ENCODE measurements around the gene NDUFS7.

The NDUFS7 gene

DNA sequence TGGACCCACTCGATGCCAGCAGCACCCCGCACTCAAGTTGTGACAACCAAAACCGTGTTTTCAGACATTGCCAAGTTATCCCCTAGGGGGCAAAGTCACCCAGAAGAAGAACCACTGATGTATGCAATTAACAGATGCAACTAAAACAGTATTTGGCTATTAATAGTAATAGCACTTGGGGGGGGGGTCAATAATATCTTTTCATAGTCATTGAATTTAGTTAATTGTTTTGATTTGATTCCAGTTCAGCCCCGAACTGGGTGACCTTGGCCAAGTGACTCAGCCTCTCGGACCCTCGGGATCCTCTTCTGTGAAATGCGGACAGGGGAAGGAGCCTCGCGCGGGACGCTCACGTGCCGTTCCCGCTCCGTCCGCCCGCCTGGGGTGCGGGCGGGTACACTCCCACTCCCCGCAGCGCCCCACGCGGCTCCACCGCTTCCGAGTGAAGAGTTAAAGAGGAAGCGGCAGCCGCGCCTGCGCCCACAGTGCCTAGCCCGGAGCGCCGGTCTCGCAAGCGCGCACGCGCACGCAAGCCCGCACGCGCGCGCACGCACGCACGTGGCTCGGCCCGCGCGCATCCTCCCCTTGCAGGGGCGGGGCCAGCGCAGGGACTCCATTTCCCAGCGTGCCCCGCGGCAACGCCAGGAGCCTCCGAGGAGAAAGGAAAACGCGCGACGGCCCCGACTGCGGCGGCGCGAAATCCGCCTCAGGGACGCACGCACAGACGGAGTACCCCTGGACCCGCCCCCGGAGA is 23.2 kb downstream of the NDUFS7 start:
- peak; percentile 89 for TF ChIP-seq ZBTB7A (IDR thresholded peaks at IDR 0.05; ENCODE audit: low read depth)
- TF ChIP-seq, protein P1, sequence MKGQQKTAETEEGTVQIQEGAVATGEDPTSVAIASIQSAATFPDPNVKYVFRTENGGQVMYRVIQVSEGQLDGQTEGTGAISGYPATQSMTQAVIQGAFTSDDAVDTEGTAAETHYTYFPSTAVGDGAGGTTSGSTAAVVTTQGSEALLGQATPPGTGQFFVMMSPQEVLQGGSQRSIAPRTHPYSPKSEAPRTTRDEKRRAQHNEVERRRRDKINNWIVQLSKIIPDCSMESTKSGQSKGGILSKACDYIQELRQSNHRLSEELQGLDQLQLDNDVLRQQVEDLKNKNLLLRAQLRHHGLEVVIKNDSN (IDR thresholded peaks at IDR 0.05), result peak; percentile 90
- TF ChIP-seq TCF12 (IDR thresholded peaks at IDR 0.05; ENCODE audit: low read depth), result peak; percentile 0; the same call in 1 of the 2 replicates
- TF ChIP-seq CREB1 (IDR thresholded peaks at IDR 0.05; ENCODE audit: low read depth), result no peak
- no peak for TF ChIP-seq RAD21 (IDR thresholded peaks at IDR 0.05; ENCODE audit: low read depth)
- TF ChIP-seq TEAD4 (IDR thresholded peaks at IDR 0.05), result no peak
- 0 out of 2 replicates have a peak, but pooled peaks have one; percentile 28 for TF ChIP-seq NFIC (IDR thresholded peaks at IDR 0.05)
- no peak for TF ChIP-seq FOXM1 (IDR thresholded peaks at IDR 0.05; ENCODE audit: borderline replicate concordance, low read depth)
- 0 out of 2 replicates have a peak, but pooled peaks have one; percentile 22 for TF ChIP-seq YY1 (IDR thresholded peaks at IDR 0.05; ENCODE audit: low read depth)
- TF ChIP-seq EP300 (IDR thresholded peaks at IDR 0.05; ENCODE audit: borderline replicate concordance), result no peak
- TF ChIP-seq, protein P2, sequence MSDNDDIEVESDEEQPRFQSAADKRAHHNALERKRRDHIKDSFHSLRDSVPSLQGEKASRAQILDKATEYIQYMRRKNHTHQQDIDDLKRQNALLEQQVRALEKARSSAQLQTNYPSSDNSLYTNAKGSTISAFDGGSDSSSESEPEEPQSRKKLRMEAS (IDR thresholded peaks at IDR 0.05), result peak; percentile 90
- TF ChIP-seq TAF1 (IDR thresholded peaks at IDR 0.05; ENCODE audit: low read depth), result peak; percentile 48
- no peak for TF ChIP-seq EGR1 (IDR thresholded peaks at IDR 0.05)
- TF ChIP-seq, protein P3, sequence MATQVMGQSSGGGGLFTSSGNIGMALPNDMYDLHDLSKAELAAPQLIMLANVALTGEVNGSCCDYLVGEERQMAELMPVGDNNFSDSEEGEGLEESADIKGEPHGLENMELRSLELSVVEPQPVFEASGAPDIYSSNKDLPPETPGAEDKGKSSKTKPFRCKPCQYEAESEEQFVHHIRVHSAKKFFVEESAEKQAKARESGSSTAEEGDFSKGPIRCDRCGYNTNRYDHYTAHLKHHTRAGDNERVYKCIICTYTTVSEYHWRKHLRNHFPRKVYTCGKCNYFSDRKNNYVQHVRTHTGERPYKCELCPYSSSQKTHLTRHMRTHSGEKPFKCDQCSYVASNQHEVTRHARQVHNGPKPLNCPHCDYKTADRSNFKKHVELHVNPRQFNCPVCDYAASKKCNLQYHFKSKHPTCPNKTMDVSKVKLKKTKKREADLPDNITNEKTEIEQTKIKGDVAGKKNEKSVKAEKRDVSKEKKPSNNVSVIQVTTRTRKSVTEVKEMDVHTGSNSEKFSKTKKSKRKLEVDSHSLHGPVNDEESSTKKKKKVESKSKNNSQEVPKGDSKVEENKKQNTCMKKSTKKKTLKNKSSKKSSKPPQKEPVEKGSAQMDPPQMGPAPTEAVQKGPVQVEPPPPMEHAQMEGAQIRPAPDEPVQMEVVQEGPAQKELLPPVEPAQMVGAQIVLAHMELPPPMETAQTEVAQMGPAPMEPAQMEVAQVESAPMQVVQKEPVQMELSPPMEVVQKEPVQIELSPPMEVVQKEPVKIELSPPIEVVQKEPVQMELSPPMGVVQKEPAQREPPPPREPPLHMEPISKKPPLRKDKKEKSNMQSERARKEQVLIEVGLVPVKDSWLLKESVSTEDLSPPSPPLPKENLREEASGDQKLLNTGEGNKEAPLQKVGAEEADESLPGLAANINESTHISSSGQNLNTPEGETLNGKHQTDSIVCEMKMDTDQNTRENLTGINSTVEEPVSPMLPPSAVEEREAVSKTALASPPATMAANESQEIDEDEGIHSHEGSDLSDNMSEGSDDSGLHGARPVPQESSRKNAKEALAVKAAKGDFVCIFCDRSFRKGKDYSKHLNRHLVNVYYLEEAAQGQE (IDR thresholded peaks at IDR 0.05; ENCODE audit: low read depth), result no peak
- no peak for TF ChIP-seq CEBPB (IDR thresholded peaks at IDR 0.05)

DNA sequence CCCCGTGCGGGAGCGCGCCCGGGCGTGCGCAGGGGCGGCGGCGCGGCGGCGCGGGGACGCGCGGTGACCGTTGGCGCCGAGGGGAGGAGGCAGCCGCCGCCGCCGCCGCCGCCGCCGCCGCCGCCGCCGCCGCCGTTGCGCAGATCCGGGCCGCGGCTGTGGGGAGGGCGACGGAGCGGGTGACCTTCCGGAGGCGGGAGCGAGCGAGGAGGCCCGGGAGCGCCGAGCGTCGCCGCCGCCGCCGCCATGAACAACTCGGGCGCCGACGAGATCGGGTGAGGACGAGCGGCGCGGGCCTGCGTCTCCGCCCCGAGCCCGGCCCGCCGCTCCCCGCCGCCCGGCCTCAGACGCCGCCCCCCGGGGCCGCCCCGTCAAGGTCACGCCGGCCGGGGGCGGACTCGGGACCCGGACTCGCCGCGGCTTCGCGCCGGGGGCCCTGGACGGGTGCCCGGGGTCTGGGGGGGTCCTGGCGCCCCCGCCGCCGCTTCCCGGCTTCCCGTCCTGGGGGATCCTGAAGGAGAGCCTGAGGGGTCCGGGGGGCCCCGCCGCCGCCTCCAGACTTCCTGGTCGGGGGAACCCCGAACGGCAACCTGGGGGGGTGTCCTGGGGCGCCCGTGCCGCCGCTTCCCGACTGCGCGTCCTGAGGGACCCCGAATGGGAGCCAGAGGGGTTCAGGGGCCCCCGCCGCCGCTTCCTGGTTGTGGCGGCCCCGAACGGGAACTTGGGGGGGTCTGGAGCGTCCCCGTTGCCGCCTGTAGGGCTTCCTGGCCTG is 24.0 kb downstream of the NDUFS7 start, which contains the start of gene DAZAP1:
Gene DAZAP1 (plus strand): TSS at position 59 of the 772 bp plus-strand sequence. CDS start 188 bp downstream, at position 247.
- TF ChIP-seq CREB1 (IDR thresholded peaks at IDR 0.05; ENCODE audit: low read depth) (no peak), TAF1 (IDR thresholded peaks at IDR 0.05; ENCODE audit: low read depth) (peak; percentile 0; the same call in 1 of the 2 replicates), ZBTB7A (IDR thresholded peaks at IDR 0.05; ENCODE audit: low read depth) (no peak; the same call in 1 of the 2 replicates)

DNA sequence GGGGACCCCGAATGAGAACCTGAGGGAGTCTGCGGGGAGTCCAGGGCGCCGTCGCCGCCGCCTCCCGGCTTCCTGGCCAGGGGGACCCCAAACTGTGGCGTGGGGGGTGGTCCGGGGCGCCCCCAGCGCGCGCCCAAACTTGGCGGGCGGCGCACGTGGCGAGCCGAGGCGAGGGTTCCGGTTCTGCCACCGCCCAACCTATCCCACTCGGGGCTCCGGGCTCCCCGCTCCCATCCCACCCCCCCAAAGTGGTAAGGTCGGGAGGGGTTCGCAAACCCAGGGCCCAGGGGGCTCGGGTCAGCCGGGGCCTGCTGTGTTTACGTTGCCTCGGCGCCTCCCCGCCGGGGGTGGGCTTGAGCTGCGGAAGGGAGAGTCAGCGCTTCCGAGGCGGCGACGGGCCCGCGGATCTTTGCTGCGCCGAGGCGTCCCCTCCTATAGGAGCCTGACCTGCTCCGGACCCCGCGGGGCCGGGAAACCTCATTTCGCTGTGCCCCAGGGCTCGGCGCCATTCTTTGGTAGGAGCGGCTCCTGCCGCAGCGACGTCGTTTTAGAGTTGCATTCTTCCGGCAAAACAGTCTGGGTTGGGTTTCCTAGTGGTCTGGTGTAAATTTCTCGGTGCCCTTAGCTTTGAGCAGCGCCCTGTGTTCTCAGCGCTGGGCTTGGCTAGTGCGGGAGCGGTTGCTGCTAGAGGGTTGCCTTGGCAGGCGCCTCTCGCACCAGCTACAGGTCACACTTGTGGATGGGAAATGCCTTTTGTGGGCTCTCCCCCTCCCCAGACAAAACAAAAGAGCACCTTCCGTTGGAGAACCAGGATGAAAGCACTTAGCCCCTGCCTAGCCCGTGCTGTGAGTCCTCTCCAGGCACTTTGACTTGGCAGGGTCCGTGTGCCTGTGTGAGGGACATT is 24.8 kb downstream of the NDUFS7 start:
- no peak; the same call in 1 of the 2 replicates for TF ChIP-seq ZBTB7A (IDR thresholded peaks at IDR 0.05; ENCODE audit: low read depth)
- TF ChIP-seq, protein P2 (IDR thresholded peaks at IDR 0.05), result peak; percentile 83

DNA sequence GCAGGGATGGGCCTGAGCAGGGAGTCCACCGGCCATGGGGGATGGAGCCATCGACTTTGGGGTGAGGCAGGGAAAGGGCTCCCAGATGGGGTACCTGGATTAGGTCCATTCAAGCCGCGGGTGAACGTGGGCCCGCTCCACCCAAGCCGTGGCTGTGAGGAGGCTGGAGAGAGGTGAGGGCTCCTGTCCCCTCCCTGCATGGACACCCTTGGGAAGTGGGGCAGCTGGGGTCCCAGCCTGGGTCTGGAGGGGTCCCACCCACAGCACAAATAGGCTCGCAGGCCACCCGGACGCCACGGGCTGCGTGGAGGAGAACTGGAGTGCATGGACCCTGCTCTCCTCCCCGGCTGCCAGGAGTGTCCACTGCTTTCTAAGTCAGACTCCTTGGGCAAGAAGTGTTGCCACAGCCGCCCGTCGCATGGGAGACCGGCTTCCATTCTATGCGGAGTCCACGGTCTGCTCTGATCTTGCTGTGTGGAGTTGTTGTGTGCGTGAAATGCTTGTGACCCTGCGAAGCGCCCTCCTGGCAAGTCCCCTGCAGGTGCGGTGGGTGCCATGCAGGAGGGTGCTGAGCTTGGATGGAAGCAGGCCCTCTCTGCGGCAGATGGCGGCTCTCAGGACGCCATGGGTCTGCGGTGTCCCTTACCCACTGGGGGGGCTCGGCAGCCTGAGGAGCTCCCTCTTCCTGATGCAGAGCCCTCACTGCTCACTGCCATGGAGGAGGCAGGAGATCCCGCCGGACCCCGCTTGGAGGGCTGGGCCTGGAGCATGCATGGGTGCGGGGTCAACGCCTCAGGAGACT is 25.7 kb downstream of the NDUFS7 start:
- TF ChIP-seq TCF12 (IDR thresholded peaks at IDR 0.05; ENCODE audit: low read depth) (no peak), YY1 (IDR thresholded peaks at IDR 0.05; ENCODE audit: low read depth) (no peak), CEBPB (IDR thresholded peaks at IDR 0.05) (no peak), CREB1 (IDR thresholded peaks at IDR 0.05; ENCODE audit: low read depth) (no peak), EP300 (IDR thresholded peaks at IDR 0.05; ENCODE audit: borderline replicate concordance) (no peak), ZBTB7A (IDR thresholded peaks at IDR 0.05; ENCODE audit: low read depth) (no peak), NFIC (IDR thresholded peaks at IDR 0.05) (no peak), RAD21 (IDR thresholded peaks at IDR 0.05; ENCODE audit: low read depth) (no peak), EGR1 (IDR thresholded peaks at IDR 0.05) (no peak), TAF1 (IDR thresholded peaks at IDR 0.05; ENCODE audit: low read depth) (no peak), TEAD4 (IDR thresholded peaks at IDR 0.05) (no peak)
- TF ChIP-seq, protein P1 (IDR thresholded peaks at IDR 0.05), result no peak
- TF ChIP-seq, protein P2 (IDR thresholded peaks at IDR 0.05), result no peak
- TF ChIP-seq, protein P3 (IDR thresholded peaks at IDR 0.05; ENCODE audit: low read depth), result no peak
